ENCODE results near the gene KCNMA1.

KCNMA1 gene

GRCh38 chr10:77634939-77635338 is 2.7 kb downstream of the KCNMA1 start:
- Histone ChIP-seq H3K36me3 (ENCODE audit: control insufficient read depth, insufficient read depth, low read length) (no peaks in the 10 kb centered on the region), H3K9me3 (ENCODE audit: control insufficient read depth, low read length) (no peaks in the 10 kb centered on the region), H3K4me1 (ENCODE audit: control insufficient read depth, insufficient read depth, low read length) (peaks cover 16% of the 10 kb centered on the region), H3K27me3 (ENCODE audit: control insufficient read depth, insufficient read depth, low read length, poor library complexity, severe bottlenecking) (peaks cover 61% of the 10 kb centered on the region), H3K27ac (ENCODE audit: insufficient read depth, low read depth, low read length, poor library complexity, severe bottlenecking) (no peak overlapping the region), H3K4me3 (ENCODE audit: insufficient read depth, low read depth, low read length) (no peak overlapping the region)
- 89 to 90% methylated on average over 4 of the region's 4 CpGs for WGBS, 2 experiments

GRCh38 chr10:77633376-77633775 is 4.2 kb downstream of the KCNMA1 start:
- H3K4me3 ChIP-seq (ENCODE audit: insufficient read depth, low read depth, low read length): no peak overlapping the region
- H3K27ac ChIP-seq (ENCODE audit: insufficient read depth, low read depth, low read length, poor library complexity, severe bottlenecking): no peak overlapping the region
- no peaks in the 10 kb centered on the region for H3K9me3 ChIP-seq (ENCODE audit: control insufficient read depth, low read length)
- peaks cover 46% of the 10 kb centered on the region for H3K27me3 ChIP-seq (ENCODE audit: control insufficient read depth, insufficient read depth, low read length, poor library complexity, severe bottlenecking)
- peaks cover 16% of the 10 kb centered on the region for H3K4me1 ChIP-seq (ENCODE audit: control insufficient read depth, insufficient read depth, low read length)
- 94% methylated on average over 7 of the region's 7 CpGs for WGBS, 2 experiments
- H3K36me3 ChIP-seq (ENCODE audit: control insufficient read depth, insufficient read depth, low read length): no peaks in the 10 kb centered on the region

- Histone ChIP-seq H3K9me3 (ENCODE audit: control insufficient read depth, low read length) (no peaks in the 10 kb centered on the region), H3K4me3 (ENCODE audit: insufficient read depth, low read depth, low read length) (no peak overlapping the region), H3K27me3 (ENCODE audit: control insufficient read depth, insufficient read depth, low read length, poor library complexity, severe bottlenecking) (peaks cover 27% of the 10 kb centered on the region), H3K36me3 (ENCODE audit: control insufficient read depth, insufficient read depth, low read length) (no peaks in the 10 kb centered on the region), H3K4me1 (ENCODE audit: control insufficient read depth, insufficient read depth, low read length) (peaks cover 7% of the 10 kb centered on the region), H3K27ac (ENCODE audit: insufficient read depth, low read depth, low read length, poor library complexity, severe bottlenecking) (no peak overlapping the region)
- 93 to 94% methylated on average over 7 of the region's 7 CpGs for WGBS, 2 experiments
Measured at GRCh38 chr10:77631241-77631640, 6.4 kb downstream of the KCNMA1 start.

GRCh38 chr10:77630507-77630848 is 7.1 kb downstream of the KCNMA1 start:
- 92% methylated on average over 5 of the region's 5 CpGs for WGBS, 2 experiments
- no peak overlapping the region for H3K27ac ChIP-seq (ENCODE audit: insufficient read depth, low read depth, low read length, poor library complexity, severe bottlenecking)

GRCh38 chr10:77629775-77630506 is 7.7 kb downstream of the KCNMA1 start:
- 90 to 91% methylated on average over 11 of the region's 11 CpGs for WGBS, 2 experiments
- H3K4me3 ChIP-seq (ENCODE audit: insufficient read depth, low read depth, low read length): no peak overlapping the region
- H3K27ac ChIP-seq (ENCODE audit: insufficient read depth, low read depth, low read length, poor library complexity, severe bottlenecking): no peak overlapping the region
- H3K4me1 ChIP-seq (ENCODE audit: control insufficient read depth, insufficient read depth, low read length): no peaks in the 10 kb centered on the region
- H3K9me3 ChIP-seq (ENCODE audit: control insufficient read depth, low read length): no peaks in the 10 kb centered on the region
- no peaks in the 10 kb centered on the region for H3K36me3 ChIP-seq (ENCODE audit: control insufficient read depth, insufficient read depth, low read length)
- peaks cover 14% of the 10 kb centered on the region for H3K27me3 ChIP-seq (ENCODE audit: control insufficient read depth, insufficient read depth, low read length, poor library complexity, severe bottlenecking)

More at GRCh38 chr10:77630507-77630848, 7.1 kb downstream of the KCNMA1 start:
- Histone ChIP-seq H3K4me1 (ENCODE audit: control insufficient read depth, insufficient read depth, low read length) (peaks cover under 1% of the 10 kb centered on the region), H3K4me3 (ENCODE audit: insufficient read depth, low read depth, low read length) (no peak overlapping the region), H3K27me3 (ENCODE audit: control insufficient read depth, insufficient read depth, low read length, poor library complexity, severe bottlenecking) (peaks cover 20% of the 10 kb centered on the region), H3K36me3 (ENCODE audit: control insufficient read depth, insufficient read depth, low read length) (no peaks in the 10 kb centered on the region), H3K9me3 (ENCODE audit: control insufficient read depth, low read length) (no peaks in the 10 kb centered on the region)

- Histone ChIP-seq H3K4me3 (ENCODE audit: insufficient read depth, low read depth, low read length) (no peak overlapping the region), H3K36me3 (ENCODE audit: control insufficient read depth, insufficient read depth, low read length) (no peaks in the 10 kb centered on the region), H3K27ac (ENCODE audit: insufficient read depth, low read depth, low read length, poor library complexity, severe bottlenecking) (no peak overlapping the region), H3K4me1 (ENCODE audit: control insufficient read depth, insufficient read depth, low read length) (no peaks in the 10 kb centered on the region), H3K9me3 (ENCODE audit: control insufficient read depth, low read length) (no peaks in the 10 kb centered on the region), H3K27me3 (ENCODE audit: control insufficient read depth, insufficient read depth, low read length, poor library complexity, severe bottlenecking) (peaks cover 6% of the 10 kb centered on the region)
- 75 to 76% methylated on average over 8 of the region's 8 CpGs for WGBS, 2 experiments
Measured at GRCh38 chr10:77628906-77629730, 8.5 kb downstream of the KCNMA1 start.

- no peak overlapping the region for H3K27ac ChIP-seq (ENCODE audit: insufficient read depth, low read depth, low read length, poor library complexity, severe bottlenecking)
- WGBS, 2 experiments: 91 to 93% methylated on average over 8 of the region's 8 CpGs
Measured at GRCh38 chr10:77626266-77626935, 11.2 kb downstream of the KCNMA1 start.

GRCh38 chr10:77625379-77625778 is 12.2 kb downstream of the KCNMA1 start:
- Histone ChIP-seq H3K9me3 (ENCODE audit: control insufficient read depth, low read length) (no peaks in the 10 kb centered on the region), H3K27ac (ENCODE audit: insufficient read depth, low read depth, low read length, poor library complexity, severe bottlenecking) (no peak overlapping the region), H3K4me1 (ENCODE audit: control insufficient read depth, insufficient read depth, low read length) (no peaks in the 10 kb centered on the region), H3K4me3 (ENCODE audit: insufficient read depth, low read depth, low read length) (no peak overlapping the region), H3K27me3 (ENCODE audit: control insufficient read depth, insufficient read depth, low read length, poor library complexity, severe bottlenecking) (no peaks in the 10 kb centered on the region), H3K36me3 (ENCODE audit: control insufficient read depth, insufficient read depth, low read length) (no peaks in the 10 kb centered on the region)
- WGBS, 2 experiments: 90 to 96% methylated on average over 3 of the region's 3 CpGs

More at GRCh38 chr10:77626266-77626935, 11.2 kb downstream of the KCNMA1 start:
- Histone ChIP-seq H3K9me3 (ENCODE audit: control insufficient read depth, low read length) (no peaks in the 10 kb centered on the region), H3K36me3 (ENCODE audit: control insufficient read depth, insufficient read depth, low read length) (no peaks in the 10 kb centered on the region), H3K4me3 (ENCODE audit: insufficient read depth, low read depth, low read length) (no peak overlapping the region), H3K27me3 (ENCODE audit: control insufficient read depth, insufficient read depth, low read length, poor library complexity, severe bottlenecking) (no peaks in the 10 kb centered on the region), H3K4me1 (ENCODE audit: control insufficient read depth, insufficient read depth, low read length) (no peaks in the 10 kb centered on the region)

- 92 to 97% methylated on average over 4 of the region's 4 CpGs for WGBS, 2 experiments
- H3K36me3 ChIP-seq (ENCODE audit: control insufficient read depth, insufficient read depth, low read length): no peaks in the 10 kb centered on the region
- no peaks in the 10 kb centered on the region for H3K27me3 ChIP-seq (ENCODE audit: control insufficient read depth, insufficient read depth, low read length, poor library complexity, severe bottlenecking)
- H3K4me3 ChIP-seq (ENCODE audit: insufficient read depth, low read depth, low read length): no peak overlapping the region
- no peaks in the 10 kb centered on the region for H3K9me3 ChIP-seq (ENCODE audit: control insufficient read depth, low read length)
- H3K4me1 ChIP-seq (ENCODE audit: control insufficient read depth, insufficient read depth, low read length): no peaks in the 10 kb centered on the region
- H3K27ac ChIP-seq (ENCODE audit: insufficient read depth, low read depth, low read length, poor library complexity, severe bottlenecking): no peak overlapping the region
Measured at GRCh38 chr10:77622889-77623291, 14.7 kb downstream of the KCNMA1 start.

- WGBS, 2 experiments: 94 to 99% methylated on average over 6 of the region's 6 CpGs
- H3K27me3 ChIP-seq (ENCODE audit: control insufficient read depth, insufficient read depth, low read length, poor library complexity, severe bottlenecking): no peaks in the 10 kb centered on the region
- H3K9me3 ChIP-seq (ENCODE audit: control insufficient read depth, low read length): no peaks in the 10 kb centered on the region
- H3K36me3 ChIP-seq (ENCODE audit: control insufficient read depth, insufficient read depth, low read length): no peaks in the 10 kb centered on the region
- H3K4me1 ChIP-seq (ENCODE audit: control insufficient read depth, insufficient read depth, low read length): no peaks in the 10 kb centered on the region
- no peak overlapping the region for H3K27ac ChIP-seq (ENCODE audit: insufficient read depth, low read depth, low read length, poor library complexity, severe bottlenecking)
- no peak overlapping the region for H3K4me3 ChIP-seq (ENCODE audit: insufficient read depth, low read depth, low read length)
Measured at GRCh38 chr10:77620731-77621130, 16.9 kb downstream of the KCNMA1 start.

Measured in ectodermal cell (in vitro differentiated cells).